Activated CD4-positive, alpha-beta T cell treated with anti-CD3 and anti-CD28 coated beads, Interleukin-2, amount 50 U/mL, for 1 hour (primary cell): ENCODE data around the gene PARVA.

Source experiments
- DNase-seq: peaks from one replicate; pipeline ENCODE4 v3.0.0-alpha.2; 2020

The PARVA gene

DNA sequence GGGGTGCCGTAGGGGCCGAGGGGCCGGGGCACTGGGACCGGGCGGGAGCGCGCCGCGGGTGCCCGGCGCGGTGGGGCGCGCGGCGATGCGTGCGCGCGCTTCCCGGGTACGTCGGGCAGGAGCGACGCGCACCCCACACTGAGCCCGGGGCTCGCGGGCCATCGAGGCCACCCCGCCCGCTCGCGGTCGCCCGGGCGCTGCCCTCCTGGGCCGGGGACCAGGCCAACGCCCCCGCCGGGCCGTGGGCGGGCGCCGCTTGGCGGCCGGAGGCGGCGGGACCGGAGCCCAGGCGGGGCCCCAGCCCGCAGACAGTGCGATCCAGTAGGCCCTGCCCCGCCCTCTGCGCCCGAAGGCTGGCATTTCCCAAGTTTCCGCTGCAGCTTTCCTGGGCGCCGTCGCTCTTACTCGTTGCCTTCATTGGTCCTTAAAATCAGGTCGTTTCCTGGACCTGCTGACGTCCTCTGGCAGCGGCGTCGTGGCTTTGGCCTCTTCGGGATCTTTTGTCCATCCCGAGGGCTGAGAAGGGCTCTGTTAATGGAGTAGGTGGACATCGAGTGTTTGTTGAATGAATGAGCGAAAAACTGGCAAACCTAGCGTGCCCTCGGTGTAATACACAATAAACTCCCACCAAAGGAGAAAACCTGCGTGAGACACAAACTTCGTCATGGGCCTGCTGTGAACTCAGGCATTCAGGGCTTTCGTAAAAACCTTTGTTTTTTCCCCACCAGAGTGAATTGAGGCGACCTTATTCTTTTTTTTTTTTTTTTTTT is 638 bp downstream of the PARVA start:
- no peak for DNase-seq

GRCh38 chr11:12380565-12381325 is 3.4 kb downstream of the PARVA start:
- DNase-seq = no peak

DNA sequence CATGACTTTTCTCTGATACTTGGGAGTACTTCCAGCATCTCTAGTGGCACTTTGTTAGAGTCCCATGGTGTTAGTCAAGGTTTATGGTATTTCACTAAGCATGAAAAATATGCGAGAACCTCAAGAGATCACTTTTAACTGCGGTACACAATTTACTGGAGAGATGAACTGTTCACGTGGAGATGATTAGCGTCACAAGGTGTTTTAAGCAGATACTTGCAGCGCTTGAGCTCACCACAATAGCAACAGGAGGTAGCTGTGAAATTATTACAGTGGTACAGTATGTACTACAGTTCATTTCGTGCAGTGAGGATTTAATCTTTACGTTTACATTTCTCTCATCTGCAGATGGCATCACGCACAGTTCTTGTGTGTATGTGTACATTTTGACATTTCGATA is 4.5 kb downstream of the PARVA start:
- DNase-seq = no peak

DNA sequence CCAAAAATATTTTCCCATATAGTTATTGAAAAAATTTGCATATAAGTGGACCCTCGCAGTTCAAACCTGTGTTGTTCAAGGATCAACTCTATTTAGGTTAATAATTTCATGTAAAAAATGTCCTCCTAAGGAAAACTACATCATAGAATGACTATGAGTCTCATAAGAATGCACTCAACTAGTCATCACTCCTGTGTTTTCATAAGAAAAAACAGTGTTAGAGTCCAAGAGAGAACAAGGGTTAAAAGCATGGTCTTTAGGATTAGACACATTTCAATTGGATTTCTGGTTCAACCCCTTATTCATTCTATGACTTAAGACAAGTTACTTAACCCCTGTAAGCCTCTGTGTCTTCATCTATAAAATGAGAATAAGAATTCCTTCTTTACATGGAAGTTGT is 5.1 kb downstream of the PARVA start:
- DNase-seq = no peak

DNA sequence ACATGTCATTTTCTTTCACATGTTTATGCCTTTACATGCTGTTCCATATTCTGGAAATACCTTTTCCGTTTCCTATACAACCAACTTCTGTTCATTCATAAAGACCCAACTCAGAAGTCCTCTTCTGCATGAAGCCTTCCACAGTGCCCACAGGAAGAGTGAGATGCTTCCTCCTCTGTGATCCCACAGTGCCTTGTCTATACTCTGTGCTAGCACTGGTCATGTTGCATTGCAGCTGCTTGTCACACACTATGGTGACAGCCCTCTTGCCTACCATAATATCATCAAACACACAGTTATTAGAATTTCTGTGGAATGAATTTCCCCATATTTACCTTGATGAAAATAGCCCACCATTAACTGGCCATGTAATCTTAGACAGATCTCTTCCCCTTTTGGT is 8.9 kb downstream of the PARVA start:
- DNase-seq = no peak

GRCh38 chr11:12386745-12387144 is 9.4 kb downstream of the PARVA start:
- no peak for DNase-seq

DNA sequence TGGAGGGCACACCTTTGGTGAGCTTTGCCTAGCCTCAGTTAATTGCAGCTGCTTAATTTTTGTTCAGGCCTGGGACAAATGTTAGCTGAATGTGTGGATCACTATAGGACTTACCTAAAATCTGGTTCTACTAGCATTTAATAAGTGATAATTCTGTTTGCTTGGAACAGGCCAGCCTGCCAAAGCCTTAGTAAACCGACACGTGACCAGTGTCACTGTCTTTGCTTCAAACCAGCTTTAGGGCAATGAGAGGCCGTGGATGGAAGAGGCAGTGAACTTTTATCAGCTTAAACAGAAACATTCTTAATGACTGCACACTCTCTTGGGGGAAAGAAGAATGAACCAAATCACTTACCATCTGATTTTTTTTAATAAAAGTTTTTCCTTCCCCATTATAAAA is 10.8 kb downstream of the PARVA start:
- no peak for DNase-seq

GRCh38 chr11:12388939-12389670 is 11.7 kb downstream of the PARVA start:
- no peak for DNase-seq

DNA sequence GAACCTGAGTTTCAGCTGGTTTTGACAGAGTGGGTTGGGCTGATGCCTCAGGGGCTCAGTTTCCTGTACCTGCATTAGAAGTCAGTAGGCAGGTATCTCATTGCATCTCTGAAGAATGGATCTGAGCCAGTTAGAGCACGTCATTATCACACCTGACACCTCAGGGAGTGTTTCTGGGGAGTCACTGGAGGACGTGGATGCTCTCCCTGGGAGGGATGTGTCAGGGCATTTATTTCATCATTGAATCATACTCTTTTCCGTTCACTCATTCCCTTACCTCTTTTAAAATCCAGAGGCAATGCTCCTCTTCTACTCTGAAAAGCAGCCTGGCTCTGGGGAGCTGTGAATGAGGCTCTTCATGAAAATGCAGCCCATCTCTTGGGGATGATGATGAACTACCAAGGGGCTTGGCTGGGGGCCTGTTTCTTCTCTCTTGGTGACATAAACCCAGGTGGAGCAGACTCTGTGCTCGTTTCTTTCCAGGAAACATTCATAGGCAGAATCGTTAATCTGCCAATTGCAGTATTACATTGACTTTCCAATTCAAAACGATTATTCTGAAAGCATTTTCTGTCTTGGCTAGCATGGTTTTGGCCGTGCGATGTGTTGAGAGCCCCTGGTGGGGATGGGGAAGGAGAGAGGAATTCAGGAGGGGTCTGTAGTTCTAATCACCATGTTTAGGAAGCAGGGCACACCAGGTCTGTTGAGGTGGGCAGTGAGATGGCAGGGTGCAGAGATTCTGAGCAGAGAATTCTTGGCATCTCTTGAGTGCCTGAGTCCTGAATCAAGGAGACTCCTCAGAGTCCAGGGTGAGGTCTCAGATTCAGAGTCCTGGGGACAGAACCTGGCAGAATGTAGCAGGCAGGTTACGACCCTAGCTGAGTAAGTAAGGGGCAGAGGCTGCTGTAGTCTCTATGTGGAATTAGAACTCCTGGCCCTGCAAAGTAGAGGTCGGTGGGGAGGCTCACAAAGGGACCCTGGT is 12.6 kb downstream of the PARVA start:
- DNase-seq = no peak

DNA sequence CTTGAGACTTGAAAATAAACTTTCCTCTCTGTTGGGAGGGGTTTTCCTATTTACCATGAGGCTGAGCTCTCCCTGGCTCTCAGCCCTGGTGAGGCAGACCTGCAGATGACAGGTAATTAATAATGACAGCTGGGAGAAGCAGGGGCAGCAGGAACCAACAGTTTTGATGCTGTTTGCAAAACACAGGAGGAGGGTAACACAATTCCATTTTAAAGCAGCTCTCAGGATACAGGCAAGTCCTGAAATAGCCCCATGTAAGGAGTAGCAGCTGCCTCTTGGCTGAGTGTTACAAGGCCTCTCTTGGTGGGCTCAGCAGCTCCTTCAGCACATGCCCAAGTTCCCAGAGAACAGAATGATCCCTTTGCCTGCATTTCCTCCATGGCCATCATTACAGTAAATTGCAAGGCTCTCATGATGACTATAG is 13.3 kb downstream of the PARVA start:
- no peak for DNase-seq

GRCh38 chr11:12392672-12393071 is 15.3 kb downstream of the PARVA start:
- DNase-seq = no peak

DNA sequence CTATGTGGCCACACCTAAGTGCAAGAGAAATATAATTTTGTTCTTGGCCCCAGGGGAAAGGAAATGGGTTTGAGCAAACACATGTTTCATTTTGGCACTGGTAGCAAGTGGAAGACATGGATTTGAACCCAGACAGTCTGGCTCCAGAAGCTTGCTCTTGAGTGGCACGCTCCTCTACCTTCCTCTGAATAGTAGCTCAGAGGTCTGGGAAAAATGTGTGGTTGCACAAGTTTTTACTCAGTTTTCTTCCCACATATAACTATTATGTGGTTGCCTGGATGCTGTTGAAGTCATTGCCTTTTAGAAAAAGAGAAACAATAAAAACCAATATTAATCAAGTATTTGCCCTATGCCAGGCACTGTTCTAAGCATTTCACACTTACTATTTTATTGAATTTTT is 16.3 kb downstream of the PARVA start:
- no peak for DNase-seq

DNA sequence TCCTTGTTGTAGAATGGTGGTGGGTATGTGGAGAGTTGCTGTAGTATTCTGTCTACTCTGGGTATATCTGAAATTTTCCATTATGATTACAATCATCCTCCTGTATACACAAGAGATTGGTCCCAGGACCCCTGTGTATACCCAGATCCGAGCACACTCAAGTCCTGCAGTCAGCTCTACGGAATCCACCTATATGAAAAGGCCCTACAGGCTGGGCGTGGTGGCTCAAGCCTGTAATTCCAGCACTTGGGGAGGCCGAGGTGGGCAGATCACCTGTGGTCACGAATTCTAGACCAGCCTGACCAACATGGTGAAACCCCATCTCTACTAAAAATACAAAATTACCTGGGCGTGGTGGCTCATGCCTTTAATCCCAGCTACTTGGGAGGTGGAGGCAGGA is 17.2 kb downstream of the PARVA start:
- no peak for DNase-seq

DNA sequence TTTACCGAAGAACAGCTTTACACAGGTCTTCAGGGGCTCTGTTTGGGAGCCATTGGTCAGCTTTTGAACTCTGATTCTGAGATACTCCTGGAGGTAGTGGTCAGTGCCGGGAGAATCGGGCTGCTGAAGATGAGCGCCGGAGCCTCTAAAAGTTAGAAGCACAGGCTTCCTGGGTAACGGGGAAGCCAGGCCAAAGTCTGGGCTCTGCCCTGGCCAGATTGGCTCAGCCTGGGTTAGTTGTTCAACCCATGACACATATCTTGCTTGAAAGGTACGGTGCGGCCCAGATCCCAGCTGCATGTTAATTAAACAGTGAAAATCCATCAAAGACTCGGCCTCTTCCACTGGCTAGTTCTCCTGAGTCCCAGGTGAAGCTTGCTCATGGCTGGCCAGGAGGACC is 18.0 kb downstream of the PARVA start:
- DNase-seq = no peak

DNA sequence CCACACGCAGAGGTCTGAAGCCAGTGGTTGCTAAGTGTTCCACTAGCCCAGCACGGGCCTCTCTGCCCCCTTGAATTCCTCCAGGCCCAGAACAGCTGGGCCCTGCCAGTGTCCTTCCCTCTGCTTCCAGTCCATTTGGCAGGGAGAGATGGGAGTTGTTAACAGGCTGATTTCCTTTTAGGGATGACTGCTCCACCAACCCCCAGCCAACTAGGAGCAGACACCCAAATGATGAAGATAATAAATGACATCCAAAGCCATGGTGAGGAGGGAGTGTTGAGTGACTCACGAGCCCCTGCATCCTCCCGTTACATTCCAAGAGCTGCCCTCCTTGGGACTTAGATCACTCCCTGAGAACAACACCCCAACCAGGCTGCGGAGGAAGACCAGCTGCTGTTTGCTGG is 20.6 kb downstream of the PARVA start:
- DNase-seq = no peak

GRCh38 chr11:12399355-12399754 is 22.0 kb downstream of the PARVA start:
- DNase-seq = no peak

DNA sequence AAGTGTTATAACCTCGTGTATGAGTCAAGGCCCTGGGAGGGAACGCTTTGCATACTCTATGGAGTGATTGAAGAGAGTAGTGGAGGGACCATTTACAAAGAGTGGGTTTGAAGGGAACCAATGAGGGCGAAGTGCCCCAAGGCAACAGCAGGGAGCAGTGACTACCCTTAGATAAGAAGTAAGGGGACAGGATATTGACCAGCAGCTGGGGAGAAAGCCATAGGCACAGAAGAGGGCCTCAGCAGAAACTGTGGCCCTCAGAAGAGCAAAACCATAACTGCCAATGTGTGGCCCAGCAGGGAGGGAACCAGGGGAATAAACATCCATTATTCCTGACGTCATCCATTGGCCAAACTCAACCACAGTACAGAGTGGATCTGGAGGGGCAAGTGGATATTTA is 24.7 kb downstream of the PARVA start:
- no peak for DNase-seq

GRCh38 chr11:12402691-12403120 is 25.3 kb downstream of the PARVA start:
- DNase-seq = no peak

DNA sequence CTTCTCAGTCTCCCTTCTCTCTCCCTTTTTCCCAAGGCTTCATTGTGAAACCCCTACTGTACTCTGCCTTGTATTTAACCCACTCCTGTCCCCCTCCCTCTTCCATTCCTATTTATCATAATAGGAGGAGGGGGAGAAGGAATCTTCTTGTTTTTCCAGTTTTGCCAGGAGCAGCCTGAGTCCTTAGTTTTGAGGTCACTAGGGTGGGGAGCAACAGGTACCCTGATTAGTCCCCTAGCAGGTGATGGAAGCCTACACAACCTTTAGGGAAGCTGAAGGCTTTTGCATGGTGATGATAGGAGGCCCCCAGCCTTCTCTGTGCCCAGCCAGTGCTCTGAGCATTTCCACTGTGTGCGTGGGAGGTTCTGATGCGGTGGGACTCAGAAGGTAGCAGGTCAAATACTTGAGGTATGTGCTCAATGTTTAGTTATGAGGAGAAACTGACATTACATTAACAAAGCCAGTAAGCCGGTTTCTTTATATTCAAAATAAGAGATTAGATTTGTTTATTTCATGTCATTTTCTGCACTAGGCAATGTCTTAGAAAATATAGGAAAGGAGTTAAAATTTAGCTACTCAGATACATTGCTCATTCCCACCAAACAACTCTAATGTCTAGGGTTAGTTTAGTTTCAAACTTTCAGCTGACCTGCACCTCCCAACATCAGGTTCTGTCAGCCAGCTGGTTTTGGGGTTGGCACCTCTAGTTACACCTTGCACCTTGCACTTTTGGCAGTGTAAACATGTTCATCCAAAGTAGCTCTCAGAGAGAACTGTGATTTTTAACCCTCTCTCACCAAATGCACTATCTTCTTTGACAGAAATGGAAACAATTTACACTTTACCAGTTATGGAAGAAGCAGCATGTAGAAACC is 26.0 kb downstream of the PARVA start:
- DNase-seq = no peak

DNA sequence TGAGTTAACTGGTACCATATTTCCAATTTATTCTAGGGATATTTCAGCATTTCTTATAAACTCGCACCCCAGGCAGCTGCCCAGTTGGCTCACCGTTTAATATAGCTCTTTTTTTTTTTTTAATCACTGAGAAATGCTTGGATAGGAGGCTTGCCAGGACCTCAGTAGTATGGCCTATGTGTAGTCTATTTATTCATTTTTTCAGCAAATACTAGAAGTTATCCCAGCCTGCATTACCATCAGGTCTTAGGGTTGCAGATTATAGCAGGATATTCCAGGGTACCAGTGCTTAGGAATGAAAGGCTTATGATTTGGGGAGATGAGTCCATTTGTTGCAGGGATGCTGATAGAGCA is 26.6 kb downstream of the PARVA start:
- DNase-seq = no peak

DNA sequence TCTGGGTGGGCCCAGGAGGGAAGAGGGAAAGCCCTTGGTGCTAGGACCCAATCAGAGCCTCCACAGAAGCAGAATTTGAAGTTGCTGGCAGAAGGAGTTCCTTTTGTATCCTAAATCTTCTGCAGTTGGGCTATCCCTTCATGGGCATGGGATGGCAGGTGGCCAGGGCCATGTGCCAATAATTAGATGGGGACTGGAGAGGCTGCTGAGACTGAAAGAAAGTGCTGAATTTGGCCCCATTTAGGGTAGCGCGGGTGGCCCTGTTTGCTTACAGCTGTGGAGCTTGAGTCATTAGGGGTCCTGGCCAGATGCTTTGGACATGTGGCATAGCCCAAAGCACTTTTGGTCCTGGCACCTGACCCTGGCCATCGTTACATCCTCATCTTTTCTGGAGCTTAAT is 27.1 kb downstream of the PARVA start:
- no peak for DNase-seq
